Activated gamma-delta T cell (primary cell): ENCODE measurements around the gene PRSS35.
"Not testable (repeated sequence)": the region's sequence is repeated elsewhere in the genome, so short reads cannot be mapped to it uniquely, and the experiment has no call there.

Experiments
- DNase-seq: peaks from one replicate; lab custom pipeline; 2025; lab: John Stamatoyannopoulos, UW
- total RNA-seq, 2 donors: gene quantifications; one replicate each; lab custom pipeline; 2026; lab: John Stamatoyannopoulos, UW

Gene PRSS35, protein sequence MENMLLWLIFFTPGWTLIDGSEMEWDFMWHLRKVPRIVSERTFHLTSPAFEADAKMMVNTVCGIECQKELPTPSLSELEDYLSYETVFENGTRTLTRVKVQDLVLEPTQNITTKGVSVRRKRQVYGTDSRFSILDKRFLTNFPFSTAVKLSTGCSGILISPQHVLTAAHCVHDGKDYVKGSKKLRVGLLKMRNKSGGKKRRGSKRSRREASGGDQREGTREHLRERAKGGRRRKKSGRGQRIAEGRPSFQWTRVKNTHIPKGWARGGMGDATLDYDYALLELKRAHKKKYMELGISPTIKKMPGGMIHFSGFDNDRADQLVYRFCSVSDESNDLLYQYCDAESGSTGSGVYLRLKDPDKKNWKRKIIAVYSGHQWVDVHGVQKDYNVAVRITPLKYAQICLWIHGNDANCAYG
- 2.9 to 8.7 reads per million in 2 donors for total RNA-seq

DNA sequence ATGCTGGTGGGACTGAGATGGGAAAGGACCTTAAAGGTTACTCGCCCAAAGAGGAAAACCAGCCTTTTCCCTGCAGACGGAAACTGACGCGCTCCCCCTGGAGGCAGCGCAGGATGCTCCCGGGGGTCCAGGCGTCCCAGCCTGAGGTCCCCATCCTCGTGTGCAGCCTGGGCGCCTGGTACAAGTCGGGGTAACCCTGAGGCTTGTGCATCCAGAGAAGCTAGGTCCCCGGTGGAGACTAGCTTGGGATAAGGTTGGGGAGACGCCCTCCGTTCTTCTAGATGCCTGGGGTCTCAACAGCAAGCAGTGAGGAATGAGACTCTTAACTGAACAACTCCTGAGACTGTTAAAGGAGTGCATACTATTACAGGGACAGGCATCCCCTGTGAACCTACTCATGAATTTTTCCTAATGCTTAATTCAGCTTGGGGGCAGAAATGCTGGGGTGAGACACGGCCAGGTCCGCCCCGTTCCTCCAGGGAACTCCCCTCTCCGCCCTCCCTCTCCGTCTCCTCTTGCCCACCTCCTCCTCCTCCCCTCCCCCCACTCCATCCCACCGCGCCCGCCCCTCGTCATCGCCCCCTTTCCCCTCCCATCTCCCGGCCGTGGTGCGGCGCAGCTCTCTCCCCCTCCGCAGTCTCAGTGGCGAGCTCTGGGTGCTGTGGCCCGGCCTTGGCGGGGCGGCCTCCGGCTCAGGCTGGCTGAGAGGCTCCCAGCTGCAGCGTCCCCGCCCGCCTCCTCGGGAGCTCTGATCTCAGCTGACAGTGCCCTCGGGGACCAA lies at the start of gene PRSS35:
Gene PRSS35 (plus strand): TSS at position 634 of the 781 bp plus-strand sequence. CDS start 10,908 bp downstream, outside the sequence.
- no peak for DNase-seq

DNA sequence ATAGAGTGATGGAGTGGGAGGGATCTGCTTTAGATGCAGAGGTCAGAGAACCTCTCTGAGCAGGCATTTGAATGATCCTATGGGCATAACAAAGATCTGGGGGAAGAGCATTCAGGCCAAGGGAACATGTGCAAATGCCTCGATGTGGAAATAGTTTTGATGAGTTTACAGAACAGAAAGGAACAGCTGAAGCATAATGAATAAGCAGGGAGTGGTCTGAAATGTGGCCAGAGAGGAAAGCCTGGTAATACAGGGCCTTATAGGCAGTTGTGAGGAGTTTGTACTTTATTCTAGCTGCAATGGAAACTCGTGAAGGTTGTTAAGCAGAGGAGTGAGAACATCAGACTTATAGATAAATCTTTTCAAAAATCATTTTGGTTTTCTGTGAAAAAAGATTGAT lies 48.4 kb upstream of the PRSS35 start:
- no peak for DNase-seq

DNA sequence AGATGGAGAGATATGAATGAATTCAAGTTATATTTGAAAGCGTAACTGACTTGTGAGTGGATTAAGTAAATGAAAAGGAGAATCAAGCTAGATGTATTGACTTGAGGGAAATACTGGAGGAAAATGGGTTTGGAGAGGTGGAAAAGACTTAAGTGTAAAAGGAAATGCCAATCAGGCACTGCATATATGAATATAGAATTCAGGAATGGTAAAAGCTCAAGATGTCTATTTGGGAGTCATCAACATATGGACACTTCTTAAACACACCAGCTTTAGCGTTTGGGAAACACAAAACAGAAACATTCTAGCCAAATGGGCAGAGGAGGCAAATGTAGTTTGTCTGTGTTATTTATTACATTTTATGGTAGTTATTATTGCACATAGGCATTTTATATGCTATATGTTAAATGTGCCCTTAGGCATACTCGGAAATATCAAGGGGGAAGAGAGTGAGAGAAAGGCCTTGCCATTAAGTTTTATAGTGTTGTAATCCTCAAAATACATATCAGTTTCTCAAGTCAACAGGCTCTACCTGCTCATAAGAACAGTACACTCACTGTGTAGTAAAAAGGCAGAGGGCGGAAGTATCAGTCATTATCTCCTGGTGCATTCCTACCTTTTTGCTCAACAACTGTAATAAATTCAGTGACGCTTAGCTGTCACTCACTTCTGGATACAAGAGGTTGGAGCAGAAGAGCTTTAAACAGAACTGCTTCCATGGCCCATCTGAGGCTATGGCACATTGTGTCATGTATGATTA lies 47.8 kb upstream of the PRSS35 start:
- DNase-seq = no peak

DNA sequence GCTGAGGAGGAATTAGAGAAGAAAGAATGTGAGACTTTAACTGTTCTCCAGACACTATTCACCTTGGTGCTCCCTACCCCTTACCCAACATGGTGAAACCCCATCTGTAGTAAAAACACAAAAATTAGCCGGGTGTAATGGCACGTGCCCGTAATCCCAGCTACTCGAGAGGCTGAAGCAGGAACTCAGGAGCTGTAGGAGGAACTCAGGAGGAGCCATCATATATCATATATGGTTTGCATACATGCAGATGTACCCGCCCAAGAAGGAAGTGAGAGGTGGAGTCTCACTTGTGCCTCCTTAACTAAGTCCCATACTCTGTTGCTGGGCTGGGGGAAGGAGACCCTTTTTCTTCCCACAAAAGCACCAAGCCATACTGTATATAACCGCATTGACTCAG lies 46.0 kb upstream of the PRSS35 start:
- no peak for DNase-seq

DNA sequence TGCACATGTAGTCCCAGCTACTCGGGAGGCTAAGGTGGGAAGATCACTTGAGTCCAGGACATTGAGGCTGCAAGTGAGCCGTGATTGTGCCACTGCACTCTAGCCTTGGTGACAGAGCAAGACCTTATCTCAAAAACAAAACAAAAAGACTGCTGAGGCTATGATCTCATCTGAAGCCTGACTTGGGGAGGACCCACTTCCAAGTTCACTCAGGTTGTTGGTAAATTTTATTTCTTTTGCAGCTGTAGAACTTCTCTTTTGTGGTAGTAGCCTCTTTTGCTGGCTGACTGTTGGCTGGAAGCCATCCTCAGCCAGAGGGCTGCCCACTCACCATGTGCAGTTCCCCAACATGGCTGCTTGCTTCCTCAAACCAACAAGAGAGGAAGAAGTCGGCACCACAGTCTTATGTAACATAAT lies 44.7 kb upstream of the PRSS35 start:
- no peak for DNase-seq

DNA sequence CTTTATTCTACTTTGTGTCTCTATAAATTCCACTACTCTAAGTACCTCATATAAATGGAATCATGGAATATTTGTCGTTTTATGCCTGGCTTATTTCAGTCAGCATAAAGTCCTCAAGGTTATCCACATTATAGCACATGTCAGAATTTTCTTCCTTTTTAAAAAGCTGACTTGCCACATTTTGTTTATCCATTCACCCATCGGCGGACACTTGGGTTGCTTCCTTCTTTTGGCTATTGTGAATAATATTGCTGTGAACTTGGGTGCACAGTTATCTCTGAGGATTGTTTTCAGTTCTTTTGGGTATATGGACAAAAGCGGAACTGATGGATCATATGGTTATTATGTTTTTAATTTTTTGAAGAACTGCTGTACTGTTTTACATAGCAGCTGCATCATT lies 42.3 kb upstream of the PRSS35 start:
- no peak for DNase-seq

DNA sequence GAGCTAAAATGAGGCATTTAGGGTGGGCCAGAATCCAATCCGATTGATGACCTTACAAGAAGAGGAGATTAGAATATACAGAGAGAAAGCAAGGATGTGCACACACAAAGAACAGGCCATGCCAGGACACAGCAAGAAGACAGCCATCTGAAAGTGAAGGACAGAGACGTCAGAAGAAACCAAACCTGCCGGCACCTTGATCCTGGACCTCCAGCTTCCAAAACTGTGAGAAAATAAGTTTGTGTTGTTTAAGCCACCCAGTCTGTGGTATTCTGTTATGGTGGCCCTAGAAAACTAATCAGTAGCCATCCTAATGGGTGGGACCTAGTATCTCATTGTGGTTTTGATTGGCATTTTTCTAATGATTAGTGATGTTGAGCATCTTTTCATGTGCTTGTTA lies 41.7 kb upstream of the PRSS35 start:
- no peak for DNase-seq

DNA sequence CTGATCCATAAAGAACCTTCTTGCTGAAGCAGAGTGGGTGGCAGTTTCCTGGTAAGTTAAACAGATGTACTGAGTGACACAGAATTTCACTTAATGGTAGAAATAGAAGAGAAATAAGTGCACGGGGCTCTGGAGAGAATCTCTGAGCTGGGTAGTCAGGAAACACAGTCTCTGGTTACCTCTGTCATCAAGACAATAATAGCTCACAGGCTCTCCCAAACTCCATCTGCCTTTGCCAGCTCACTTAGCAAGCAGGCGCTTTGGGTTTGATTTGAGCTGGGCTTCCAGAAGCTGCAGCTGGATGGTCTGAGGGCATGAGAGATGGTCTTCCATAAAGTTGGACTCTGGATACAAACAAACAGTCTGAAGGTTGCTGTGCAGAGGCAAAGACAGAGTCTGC lies 39.6 kb upstream of the PRSS35 start:
- no peak for DNase-seq

DNA sequence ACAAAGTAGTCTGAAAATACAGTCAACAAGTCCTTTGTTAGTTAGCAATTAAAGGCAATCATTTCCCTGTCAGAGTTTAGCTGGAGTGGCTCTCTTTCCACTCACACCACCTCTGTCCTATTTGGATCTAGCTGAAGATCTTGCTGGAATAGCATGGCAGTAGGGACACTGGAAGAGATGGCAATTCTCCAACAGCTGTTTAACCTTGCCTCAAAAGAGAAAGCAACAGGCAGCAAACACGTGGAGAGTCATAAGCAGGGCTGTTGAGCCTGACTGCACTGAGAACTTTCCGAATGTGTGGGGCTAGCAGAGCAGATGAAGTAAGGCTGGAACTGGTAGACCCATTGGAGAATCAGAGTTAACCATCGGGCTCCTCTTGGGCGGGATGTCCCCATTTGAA lies 38.0 kb upstream of the PRSS35 start:
- no peak for DNase-seq

DNA sequence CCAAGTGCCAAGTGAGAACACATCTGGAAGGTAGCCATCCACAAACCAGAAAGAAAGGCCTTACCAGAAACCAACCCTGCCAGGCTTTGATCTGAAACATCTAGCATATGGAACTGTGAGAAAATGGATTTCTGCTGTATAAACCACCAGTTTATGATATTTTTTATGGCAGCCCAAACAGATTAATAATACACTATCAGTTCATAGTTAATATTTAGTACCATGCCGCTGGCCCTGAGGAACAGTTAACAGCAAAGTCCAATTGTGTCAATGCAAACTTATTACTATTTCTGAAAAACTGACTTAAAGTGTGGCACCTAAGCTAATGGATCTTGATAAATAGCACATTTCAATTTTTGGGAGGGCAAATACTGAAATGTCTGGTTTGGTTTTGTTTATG lies 35.4 kb upstream of the PRSS35 start:
- no peak for DNase-seq

DNA sequence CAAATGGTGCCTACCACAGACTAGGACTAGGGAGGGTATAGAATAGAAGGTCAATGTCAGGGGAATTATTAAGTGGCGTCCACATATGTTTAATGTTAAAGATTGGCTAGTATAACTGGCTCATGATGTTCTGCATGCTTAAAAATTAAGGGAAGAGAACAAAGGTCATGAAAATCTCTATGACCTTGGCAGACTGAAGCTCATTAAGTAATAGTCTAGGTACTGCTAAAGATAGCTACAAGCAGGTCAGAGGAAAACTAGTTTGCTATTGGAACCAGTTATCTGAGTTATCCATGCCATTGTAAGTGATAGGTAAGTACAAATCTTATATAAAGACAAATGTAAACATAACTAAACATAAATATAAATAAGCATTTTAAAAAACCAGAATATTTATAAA lies 32.9 kb upstream of the PRSS35 start:
- no peak for DNase-seq

DNA sequence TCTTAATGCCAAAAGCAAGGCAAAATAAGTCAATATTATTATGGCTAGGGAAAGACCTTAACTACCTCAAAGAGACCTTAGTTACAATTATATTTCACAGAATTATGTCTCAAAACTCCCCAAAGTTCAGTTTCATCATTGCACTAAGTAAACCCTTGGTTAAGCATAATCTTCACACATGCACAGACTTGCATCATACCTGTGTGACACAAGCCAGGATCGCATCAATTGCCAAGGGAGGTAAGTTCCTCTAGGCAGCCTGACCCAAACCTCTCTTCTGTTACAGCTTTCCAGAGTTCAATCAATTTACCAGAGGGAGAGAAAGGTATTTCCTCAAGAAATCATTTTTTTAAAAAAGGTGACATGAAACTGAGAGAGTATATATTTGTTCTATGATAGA lies 31.9 kb upstream of the PRSS35 start:
- DNase-seq = no peak

DNA sequence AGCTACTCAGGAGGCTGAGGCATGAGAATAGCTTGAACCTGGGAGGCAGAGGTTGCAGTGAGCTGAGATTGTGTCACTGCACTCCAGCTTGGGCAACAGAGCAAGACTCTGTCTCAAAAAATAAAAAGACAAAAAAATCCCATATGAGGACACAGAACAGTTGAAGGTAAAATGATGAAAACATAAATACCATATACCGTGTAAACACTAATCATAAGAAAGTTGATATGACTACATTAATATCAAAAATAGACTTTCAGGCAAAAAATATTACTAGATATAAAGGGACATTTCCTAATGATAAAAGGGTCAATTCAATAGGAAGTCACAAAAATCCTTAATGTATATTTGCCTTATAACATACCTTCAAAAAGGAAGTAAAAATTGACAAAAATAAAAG lies 30.4 kb upstream of the PRSS35 start:
- not testable (repeated sequence) for DNase-seq

DNA sequence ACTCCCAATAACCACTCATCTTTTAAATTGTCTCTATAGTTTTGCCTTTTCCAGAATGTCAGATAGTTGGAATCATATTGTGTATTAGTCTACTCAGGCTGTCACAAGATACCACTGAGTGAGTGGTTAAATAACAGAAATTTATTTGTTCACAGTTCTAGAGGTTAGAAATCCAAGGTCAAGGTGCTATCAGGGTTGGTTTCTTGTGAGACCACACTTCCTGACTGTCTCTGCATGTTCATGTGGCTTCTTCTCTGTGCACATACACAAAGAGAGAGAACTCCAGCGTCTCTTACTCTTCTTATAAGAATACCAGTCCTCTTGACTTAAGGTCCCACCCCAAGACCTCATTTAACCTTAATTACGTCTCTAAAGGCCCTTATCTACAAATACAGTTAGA lies 23.9 kb upstream of the PRSS35 start:
- no peak for DNase-seq

DNA sequence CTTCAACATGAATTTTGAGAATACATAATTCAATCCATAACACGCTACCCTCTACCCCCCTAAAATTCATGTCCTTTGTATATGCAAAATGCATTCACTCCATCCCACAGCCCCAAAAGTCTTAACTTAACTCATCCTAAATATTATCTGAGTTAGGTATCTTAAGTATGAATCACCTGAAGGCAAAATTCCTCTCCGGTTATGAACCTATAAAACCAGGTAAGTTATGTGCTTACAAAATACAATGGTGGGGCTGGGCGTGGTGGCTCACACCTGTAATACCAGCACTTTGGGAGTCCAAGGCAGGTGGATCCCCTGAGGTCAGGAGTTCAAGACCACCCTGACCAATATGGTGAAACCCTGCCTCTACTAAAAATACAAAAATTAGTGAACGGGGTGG lies 23.5 kb upstream of the PRSS35 start:
- no peak for DNase-seq

DNA sequence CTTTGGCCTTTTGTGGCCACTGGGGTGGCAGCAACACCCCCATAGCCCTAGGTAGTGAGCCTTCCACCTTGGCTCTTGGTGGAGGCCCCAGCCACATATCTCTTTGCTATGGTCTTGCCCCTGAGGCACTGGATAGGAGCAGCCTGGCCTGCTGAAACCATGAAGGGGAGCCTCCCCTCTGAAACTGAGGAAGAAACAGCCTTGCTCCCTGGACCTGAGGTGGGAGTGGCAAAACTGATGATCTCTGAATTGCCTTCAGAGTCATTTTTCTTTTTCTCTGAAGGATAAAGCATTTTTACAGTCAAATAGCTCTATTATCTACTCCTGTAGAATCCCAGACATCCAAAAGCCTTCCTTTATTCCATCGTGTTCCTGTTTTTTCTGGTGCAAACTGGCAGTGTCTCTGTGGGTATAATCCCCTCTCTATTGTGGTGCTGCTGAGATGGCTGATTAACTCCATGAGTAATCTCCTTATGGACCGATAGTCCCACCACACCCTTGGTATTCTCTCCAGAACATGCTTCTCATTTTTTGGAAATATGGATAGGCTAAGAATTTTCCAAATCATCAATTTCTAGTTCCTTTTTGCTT lies 22.0 kb upstream of the PRSS35 start:
- DNase-seq = no peak

DNA sequence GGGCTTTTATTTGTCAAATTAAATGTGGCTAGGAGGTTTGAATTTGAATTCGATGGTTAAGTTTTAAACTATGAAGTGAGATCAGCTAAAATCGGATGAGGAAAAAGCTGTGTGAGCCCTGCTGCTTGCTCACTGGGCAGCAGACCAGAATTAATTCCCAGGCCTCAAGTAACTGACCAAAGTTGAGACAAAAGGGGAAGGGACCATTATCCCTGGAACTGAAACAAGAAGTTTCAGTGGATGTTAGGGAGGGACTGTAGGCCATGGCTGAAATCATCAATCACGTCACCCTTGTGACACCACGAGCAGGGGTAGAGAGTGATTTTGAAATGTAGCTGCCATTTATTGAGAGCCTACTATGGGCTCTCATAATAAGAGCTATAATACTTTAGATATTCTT lies 7.0 kb upstream of the PRSS35 start:
- no peak for DNase-seq

DNA sequence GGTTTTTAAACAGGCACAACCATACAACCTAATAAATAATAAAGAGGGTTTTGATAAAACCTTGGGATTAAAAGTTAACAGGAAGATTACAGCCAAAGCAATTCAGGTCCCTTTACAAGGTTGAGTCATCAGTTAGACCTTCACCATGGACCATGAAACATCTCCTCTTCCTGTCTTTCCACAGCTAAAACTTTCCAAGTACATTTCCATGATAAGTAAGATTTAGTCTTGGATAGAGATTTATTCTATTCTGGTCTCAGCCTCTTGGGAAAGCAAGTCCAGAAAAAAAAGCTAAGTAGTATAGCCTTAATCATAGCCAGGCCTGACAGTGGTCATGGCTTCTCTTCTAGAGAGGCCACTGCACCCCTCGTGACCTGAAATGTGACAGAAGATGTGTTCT lies 2.9 kb upstream of the PRSS35 start:
- no peak for DNase-seq

DNA sequence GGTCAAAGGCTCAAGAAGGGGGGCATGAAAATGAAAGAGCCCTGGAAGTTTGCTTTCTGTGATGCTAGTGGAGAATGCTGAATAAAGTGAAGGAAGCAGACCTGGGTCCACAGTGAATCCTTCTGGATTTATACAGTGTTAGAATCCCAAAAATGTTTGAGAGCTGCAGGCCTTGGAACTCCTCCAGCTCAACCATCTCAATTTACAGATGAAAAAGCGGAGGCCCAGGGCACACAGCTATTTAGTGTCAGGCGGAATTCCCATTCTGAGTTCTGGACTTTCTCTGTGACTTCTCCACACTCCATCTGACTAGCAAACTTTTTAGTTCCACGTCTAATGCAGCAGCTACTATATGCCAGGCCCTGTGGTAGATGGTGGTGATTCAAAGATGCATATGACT lies 1.5 kb upstream of the PRSS35 start:
- DNase-seq = no peak

DNA sequence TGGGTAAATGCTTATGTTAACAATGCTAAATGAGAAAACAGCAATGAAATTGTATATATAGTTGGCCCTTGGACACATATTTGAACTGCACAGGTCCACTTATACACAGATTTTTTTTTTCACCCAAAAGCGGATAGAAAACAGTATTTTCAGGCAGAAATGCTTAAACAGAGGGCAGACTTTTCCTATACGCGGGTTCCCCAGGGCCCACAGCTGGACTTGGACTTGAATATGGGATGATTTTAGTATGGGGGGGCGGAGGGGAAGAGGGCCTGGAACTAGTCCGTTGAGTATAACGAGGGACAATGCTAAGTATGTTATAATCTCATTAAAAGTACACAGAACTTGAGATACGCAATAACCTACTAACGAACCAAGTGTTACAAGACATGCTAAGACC lies 1.1 kb upstream of the PRSS35 start:
- no peak for DNase-seq

DNA sequence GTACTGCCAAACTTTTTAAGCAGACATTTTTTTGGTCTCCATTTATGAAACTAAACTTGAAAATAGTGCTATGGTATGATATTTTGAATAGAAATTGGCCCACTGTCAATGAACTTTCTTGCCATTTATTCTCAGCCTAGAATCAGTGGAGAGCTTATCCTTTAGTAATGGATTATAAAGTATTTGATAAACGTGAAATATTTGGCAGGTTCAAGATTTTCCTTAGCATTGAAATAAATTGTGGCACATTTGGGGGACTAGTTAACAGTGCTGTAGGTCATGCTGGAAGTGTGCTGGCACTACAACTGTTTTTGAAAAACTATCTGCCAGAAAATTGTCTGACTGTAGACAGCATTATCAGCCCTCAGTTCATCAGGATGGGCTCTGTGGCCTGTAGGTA lies 2.1 kb downstream of the PRSS35 start:
- DNase-seq = no peak

DNA sequence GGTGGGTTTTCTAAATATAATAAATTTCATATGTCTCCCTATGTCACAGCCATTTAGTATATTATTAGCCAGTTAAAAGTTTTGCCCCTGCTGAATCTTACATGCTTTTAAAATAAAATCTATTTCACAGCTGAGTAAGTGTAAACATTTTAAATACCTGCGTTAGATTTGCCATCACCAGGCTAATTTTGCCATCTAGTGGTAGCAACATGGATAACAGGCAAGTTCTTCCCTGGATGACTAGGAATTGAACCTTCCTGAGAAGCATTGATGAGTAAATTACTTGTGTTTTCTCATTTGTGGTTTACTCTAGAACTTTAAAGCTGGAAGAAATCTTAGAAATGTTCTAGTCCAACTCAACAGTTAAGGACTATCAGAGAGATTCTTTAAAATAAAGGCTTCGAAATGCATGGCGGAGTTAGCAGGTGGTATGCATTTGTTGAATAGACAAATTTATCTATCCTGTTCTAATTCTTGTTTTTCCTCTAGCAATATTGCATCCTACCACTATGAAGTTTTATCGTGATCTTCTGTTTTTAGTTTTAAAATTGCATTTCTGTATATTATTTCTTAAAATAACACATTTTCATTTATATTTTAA lies 2.6 kb downstream of the PRSS35 start:
- DNase-seq = no peak
